ENCODE data around the gene CHID1. TPM values are rescaled to one million over a fixed set of nuclear protein-coding genes. Genes with fewer than 3 reads are reported as not detected.

Gene CHID1
- total and polyA plus RNA-seq, 2 of the 4 experiments (the other 2 are of a cell fraction), result 34.2 to 121 TPM

GRCh38 chr11:869399-870126 is 41.0 kb downstream of the CHID1 start:
- H2BK5ac ChIP-seq (ENCODE audit: low read depth, low read length, poor library complexity, severe bottlenecking), result no peak overlapping the region
- ChIA-PET POLR2A (ENCODE audit: unreplicated experiment) (interaction anchor here (0.5 kb wide), 1 partner anchor 50 kb away, joined by 4 read pairs; no protein-coding TSS in a partner anchor), CTCF (no interaction called here)
- peaks cover 3 to 11% of the 10 kb centered on the region in 2 experiments; a peak in 1 of 4 replicates for H3K79me1 ChIP-seq (ENCODE audit: low read depth in 1 of 2, low read length in 2 of 2)
- no peaks in the 10 kb centered on the region for H3K9me3 ChIP-seq (ENCODE audit: control insufficient read depth, insufficient read depth, low read length)
- no TSS peak for BruUV-seq (replicated peaks)
- dilution Hi-C loops (cut with HindIII; ENCODE audit: low sequenced_read_pairs, unreplicated experiment) (no loop called here), intact Hi-C loops (cut with micrococcal nuclease) (no loop called here), in situ Hi-C loops (cut with MboI; ENCODE audit: low sequenced_read_pairs) (no loop called here)
- H2BK120ac ChIP-seq (ENCODE audit: low read depth, low read length), result no peak overlapping the region
- no peak overlapping the region for H3K23ac ChIP-seq (ENCODE audit: low read depth, low read length)
- H2AFZ ChIP-seq (replicated peaks; ENCODE audit: low read length, poor library complexity), result no peak overlapping the region
- H3K9ac ChIP-seq (ENCODE audit: low read depth, low read length), result no peak overlapping the region
- WGBS, 2 experiments (ENCODE audit: extremely low coverage in 2 of 2, insufficient read length in 1 of 2), result 83% methylated on average over 12 of the region's 25 CpGs; no CpG with 5 or more reads in 1 of the 2 experiments
- no peak overlapping the region for H2BK15ac ChIP-seq (ENCODE audit: low read depth, low read length)
- no peak overlapping the region for H3K56ac ChIP-seq (ENCODE audit: extremely low read depth, insufficient read depth, low read length)
- ATAC-seq (ENCODE audit: low read depth) (no peak), DNase-seq (no peak)
- no peak for TF ChIP-seq USF2 (IDR thresholded peaks at IDR 0.05; ENCODE audit: low read depth, low read length)
- TF ChIP-seq POLR2A (IDR thresholded peaks at IDR 0.05; ENCODE audit: low read depth, low read length), result no peak
- no peak for TF ChIP-seq RAD21 (IDR thresholded peaks at IDR 0.05; ENCODE audit: low read length)
- TF ChIP-seq SMC3 (IDR thresholded peaks at IDR 0.05; ENCODE audit: low read depth, low read length), result no peak
- no peak for TF ChIP-seq NFE2L2 (IDR thresholded peaks at IDR 0.05; ENCODE audit: low read depth, low read length)
- TF ChIP-seq MXI1 (IDR thresholded peaks at IDR 0.05; ENCODE audit: borderline replicate concordance, low read depth, low read length), result no peak
- TF ChIP-seq MAZ (IDR thresholded peaks at IDR 0.05; ENCODE audit: borderline replicate concordance, low read depth, low read length), result no peak
- no peak for TF ChIP-seq RCOR1 (IDR thresholded peaks at IDR 0.05; ENCODE audit: insufficient replicate concordance, low read length)
- TF ChIP-seq CTCF (conservative IDR thresholded peaks at IDR 0.05; ENCODE audit: low read depth, low read length), result no peak
- H4K20me1 ChIP-seq (ENCODE audit: insufficient read depth, low read length), result peaks cover 26% of the 10 kb centered on the region
- no peaks in the 10 kb centered on the region for H3K27me3 ChIP-seq (ENCODE audit: control insufficient read depth, insufficient read depth, low read length)
- no peak overlapping the region for H3K4ac ChIP-seq (ENCODE audit: low read depth, low read length)
- no peak overlapping the region for H3K4me2 ChIP-seq (ENCODE audit: low read depth, low read length)
- H3K9me1 ChIP-seq (ENCODE audit: insufficient read depth, low read length), result peaks cover 3% of the 10 kb centered on the region; the same call in 1 of the 2 replicates
- H4K91ac ChIP-seq (ENCODE audit: insufficient read depth, low read depth, low read length), result no peak overlapping the region
- H2AK5ac ChIP-seq (ENCODE audit: low read depth, low read length), result no peak overlapping the region
- no peak overlapping the region for H4K8ac ChIP-seq (ENCODE audit: low read depth in 2 of 2, low read length in 2 of 2)
- no peak overlapping the region for H2BK20ac ChIP-seq (ENCODE audit: low read depth, low read length)
- peaks cover 23% of the 10 kb centered on the region; the same call in 1 of the 2 replicates for H3K36me3 ChIP-seq (ENCODE audit: control insufficient read depth, insufficient read depth, low read length)
- H3K4me3 ChIP-seq (ENCODE audit: insufficient read depth, low read depth, low read length), result no peak overlapping the region
- no peak overlapping the region for H3K14ac ChIP-seq (replicated peaks; ENCODE audit: low read depth, low read length)
- no peaks in the 10 kb centered on the region; the same call in 1 of the 2 replicates for H3K4me1 ChIP-seq (ENCODE audit: control insufficient read depth, insufficient read depth, low read length)
- no peak overlapping the region for H2AK9ac ChIP-seq (replicated peaks; ENCODE audit: low read depth, low read length, poor library complexity)
- H3K27ac ChIP-seq (ENCODE audit: insufficient read depth, low read length), result no peak overlapping the region
- H3K18ac ChIP-seq (ENCODE audit: low read depth, low read length), result no peak overlapping the region
- H4K5ac ChIP-seq (ENCODE audit: low read depth, low read length), result no peak overlapping the region
